Measurements from ENCODE around the gene TDRD10. TPM values are rescaled to one million over a fixed set of nuclear protein-coding genes. Genes with fewer than 3 reads are reported as not detected.

Gene TDRD10
- total RNA-seq, 1 experiment from 2014 or later = 0.31 TPM

GRCh38 chr1:154488922-154489321 lies 13.1 kb upstream of the TDRD10 start:
- no peak overlapping the region for H3T11ph ChIP-seq (ENCODE audit: low read length)
- H2BK12ac ChIP-seq (ENCODE audit: insufficient read length, low read depth, low read length) = no peak overlapping the region
- TF ChIP-seq, protein P1, sequence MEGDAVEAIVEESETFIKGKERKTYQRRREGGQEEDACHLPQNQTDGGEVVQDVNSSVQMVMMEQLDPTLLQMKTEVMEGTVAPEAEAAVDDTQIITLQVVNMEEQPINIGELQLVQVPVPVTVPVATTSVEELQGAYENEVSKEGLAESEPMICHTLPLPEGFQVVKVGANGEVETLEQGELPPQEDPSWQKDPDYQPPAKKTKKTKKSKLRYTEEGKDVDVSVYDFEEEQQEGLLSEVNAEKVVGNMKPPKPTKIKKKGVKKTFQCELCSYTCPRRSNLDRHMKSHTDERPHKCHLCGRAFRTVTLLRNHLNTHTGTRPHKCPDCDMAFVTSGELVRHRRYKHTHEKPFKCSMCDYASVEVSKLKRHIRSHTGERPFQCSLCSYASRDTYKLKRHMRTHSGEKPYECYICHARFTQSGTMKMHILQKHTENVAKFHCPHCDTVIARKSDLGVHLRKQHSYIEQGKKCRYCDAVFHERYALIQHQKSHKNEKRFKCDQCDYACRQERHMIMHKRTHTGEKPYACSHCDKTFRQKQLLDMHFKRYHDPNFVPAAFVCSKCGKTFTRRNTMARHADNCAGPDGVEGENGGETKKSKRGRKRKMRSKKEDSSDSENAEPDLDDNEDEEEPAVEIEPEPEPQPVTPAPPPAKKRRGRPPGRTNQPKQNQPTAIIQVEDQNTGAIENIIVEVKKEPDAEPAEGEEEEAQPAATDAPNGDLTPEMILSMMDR (conservative IDR thresholded peaks at IDR 0.05) = no peak
- no peak overlapping the region for H4K91ac ChIP-seq (ENCODE audit: insufficient read length, low read depth, low read length)
- no peak overlapping the region for H4K5ac ChIP-seq (ENCODE audit: insufficient read length, low read depth, low read length)
- H3K79me2 ChIP-seq (ENCODE audit: insufficient read depth, low read length) = no peaks in the 10 kb centered on the region
- H2AK5ac ChIP-seq (ENCODE audit: insufficient read length, low read length) = no peak overlapping the region
- H3K27ac ChIP-seq (ENCODE audit: insufficient read length, low read depth, low read length) = no peak overlapping the region
- no peak overlapping the region for H3K27ac Mint-ChIP-seq
- H3K23ac ChIP-seq (ENCODE audit: insufficient read length, low read depth, low read length) = no peak overlapping the region
- H3K14ac ChIP-seq (ENCODE audit: insufficient read depth, low read length) = no peak overlapping the region
- H4K8ac ChIP-seq (replicated peaks; ENCODE audit: insufficient read length, low read depth, low read length) = no peak overlapping the region
- no peak overlapping the region for H2BK120ac ChIP-seq (ENCODE audit: low read depth, low read length, poor library complexity, severe bottlenecking)
- peaks cover 8% of the 10 kb centered on the region for H3K27me3 Mint-ChIP-seq (ENCODE audit: low read depth)
- no peaks in the 10 kb centered on the region for H3K36me3 Mint-ChIP-seq (ENCODE audit: insufficient read depth in 1 of 3, low read depth in 3 of 3)
- no peak overlapping the region for H2BK20ac ChIP-seq (ENCODE audit: low read depth, low read length, poor library complexity, severe bottlenecking)
- no peak for DNase-seq
- no peaks in the 10 kb centered on the region; the same call in 1 of the 2 replicates for H3K27me3 ChIP-seq (ENCODE audit: insufficient read depth, low read length)
- H3K9me3 Mint-ChIP-seq = no peaks in the 10 kb centered on the region
- peaks cover 2% of the 10 kb centered on the region for H3K23me2 ChIP-seq (ENCODE audit: insufficient read length, low read depth, low read length, poor library complexity, severe bottlenecking)
- no peak overlapping the region for H3K4me3 Mint-ChIP-seq
- H3K4me1 Mint-ChIP-seq = peaks cover 8 to 10% of the 10 kb centered on the region in 2 experiments
- H3K79me1 ChIP-seq (ENCODE audit: insufficient read depth, low read depth, low read length, poor library complexity, severe bottlenecking) = no peaks in the 10 kb centered on the region
- WGBS (ENCODE audit: extremely low coverage, insufficient read length, low lambda C conversion rate) = no CpG with 5 or more reads among the region's 20 CpGs
- no peak overlapping the region for H2BK15ac ChIP-seq (ENCODE audit: low read depth, low read length)
- no peak overlapping the region for H3K4ac ChIP-seq (ENCODE audit: low read depth, low read length)
- peaks cover 3% of the 10 kb centered on the region for H4K20me1 ChIP-seq (ENCODE audit: control insufficient read depth, insufficient read depth, insufficient read length)
- no peak overlapping the region for H2AFZ ChIP-seq (ENCODE audit: low read length)
- H3K9ac ChIP-seq (ENCODE audit: extremely low read depth, insufficient read length, low read length) = no peak overlapping the region
- no peak overlapping the region for H3K56ac ChIP-seq (ENCODE audit: insufficient read length, low read depth, low read length)
- H3K9me3 ChIP-seq (ENCODE audit: control insufficient read depth, low read depth, low read length) = no peaks in the 10 kb centered on the region
- no peak overlapping the region for H2BK5ac ChIP-seq (ENCODE audit: insufficient read length, low read length)
- no peak overlapping the region for H3K18ac ChIP-seq (ENCODE audit: insufficient read length, low read depth, low read length)
- no peak overlapping the region for H3K4me2 ChIP-seq (ENCODE audit: insufficient read depth, insufficient read length, low read length)
- H3K4me1 ChIP-seq (ENCODE audit: insufficient read depth, low read length) = no peaks in the 10 kb centered on the region; the same call in 1 of the 2 replicates
